EL (cell line): ENCODE data around the gene FOXP1.
A peak's percentile ranks its signal among the peaks of the same experiment; 100 is the strongest.
"Not testable (repeated sequence)": the region's sequence is repeated elsewhere in the genome, so short reads cannot be mapped to it uniquely, and the experiment has no call there.

Experiments used
- DNase-seq: peaks from one replicate; pipeline ENCODE4 v3.0.0-alpha.2; 2016

The FOXP1 gene

DNA sequence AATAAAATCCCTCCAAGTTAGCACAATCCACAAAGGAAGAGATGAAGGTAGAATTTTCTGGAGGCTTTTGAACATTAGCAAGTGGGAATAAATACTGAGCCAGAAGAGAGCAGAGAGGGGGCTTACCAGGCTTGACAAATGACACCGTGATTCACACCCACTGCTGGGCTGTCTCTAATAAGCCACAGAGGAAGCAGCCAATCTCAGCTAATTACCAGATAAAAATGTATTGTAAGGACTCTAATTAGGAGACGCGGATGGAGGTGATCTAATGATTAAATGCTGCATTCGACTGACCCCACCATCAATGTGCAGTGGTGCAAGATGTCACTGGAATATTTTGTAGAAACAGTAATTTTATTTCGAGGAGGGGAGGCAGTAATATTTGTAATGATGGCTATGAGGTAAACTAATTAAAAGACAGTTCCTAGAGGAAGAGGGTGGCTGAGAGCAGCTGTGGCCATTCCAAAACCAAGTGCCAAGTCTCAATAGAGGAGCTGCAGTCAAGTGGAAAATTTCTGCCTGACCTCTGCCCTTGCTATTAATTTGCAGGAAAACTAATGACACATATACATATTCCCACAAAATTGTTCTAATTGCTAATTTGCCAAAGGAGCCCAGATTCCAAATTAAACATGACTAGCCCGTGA, 602.2 kb downstream of the FOXP1 start:
- no peak for DNase-seq

DNA sequence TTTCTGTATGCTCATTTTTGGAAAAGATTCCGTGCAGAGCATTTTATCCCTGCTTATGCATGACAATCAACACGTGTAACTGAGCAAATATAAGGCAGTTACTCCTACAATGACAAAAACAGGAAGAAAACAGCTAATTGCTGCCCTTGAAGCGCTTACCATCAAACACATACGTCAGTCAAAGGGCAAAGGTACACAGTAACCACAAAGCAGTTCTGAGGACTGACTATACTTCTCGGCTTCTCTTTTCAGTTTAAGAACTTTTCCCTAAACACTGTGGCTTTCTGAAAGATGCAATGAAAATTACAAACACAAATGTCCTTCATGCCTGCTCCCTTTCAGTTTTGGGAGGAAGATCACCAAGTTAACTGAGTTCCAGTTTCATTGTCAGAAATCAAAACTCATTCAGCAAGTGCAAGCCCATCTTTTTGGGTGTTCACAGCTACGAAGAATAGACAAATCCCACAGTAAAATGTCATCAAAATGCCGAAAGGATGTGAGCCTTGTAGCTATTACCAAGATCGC, 602.8 kb downstream of the FOXP1 start:
- no peak for DNase-seq

DNA sequence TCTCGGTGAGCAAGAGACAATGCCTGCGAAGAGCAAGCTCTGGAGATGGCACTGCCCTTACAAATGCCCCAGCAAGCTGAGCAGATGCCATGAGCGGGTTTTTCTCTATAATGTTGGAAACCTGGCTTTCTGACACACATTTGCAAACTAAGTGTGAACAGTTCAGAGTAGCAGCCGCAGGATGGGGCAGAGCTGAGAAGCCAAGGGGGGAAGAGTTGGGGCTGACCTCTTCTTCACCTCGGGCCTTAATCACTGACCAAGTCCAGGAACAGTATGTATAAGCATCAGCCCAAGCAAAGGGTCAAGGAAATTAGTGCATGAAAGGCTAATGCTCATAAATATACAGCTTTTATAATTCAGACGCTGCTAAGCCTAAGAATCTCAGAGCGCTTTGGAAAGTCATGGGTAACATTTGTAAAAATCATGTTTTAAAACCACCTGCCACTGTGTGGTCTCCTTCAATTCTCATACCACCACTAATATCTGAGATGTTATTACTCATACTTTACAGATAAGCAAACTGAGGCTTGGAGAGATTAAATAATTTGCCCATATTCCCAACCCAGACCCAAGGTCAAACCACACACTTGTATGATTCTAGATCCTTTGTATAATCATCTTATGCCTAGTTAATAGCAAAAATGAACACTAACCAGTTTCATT, 603.4 kb downstream of the FOXP1 start:
- DNase-seq: no peak

DNA sequence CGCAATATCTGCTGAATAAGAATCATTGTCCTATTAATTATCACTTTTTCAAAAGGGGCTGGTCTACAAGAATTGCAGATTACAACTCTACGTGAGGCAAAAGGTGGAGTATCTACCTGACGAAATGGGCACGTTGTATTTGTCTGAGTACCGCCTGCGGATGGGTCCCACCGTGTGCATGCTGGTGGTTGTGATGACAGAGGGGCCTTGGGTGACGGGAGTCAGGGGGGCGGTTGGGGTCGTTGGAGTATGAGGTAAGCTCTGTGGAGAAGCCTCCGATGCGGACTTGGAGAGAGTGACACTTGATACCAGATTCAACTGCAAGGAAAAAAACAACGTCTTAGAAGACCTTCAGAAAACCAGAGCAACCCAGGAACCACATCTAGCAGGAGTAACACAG, 605.8 kb downstream of the FOXP1 start:
- DNase-seq: no peak

DNA sequence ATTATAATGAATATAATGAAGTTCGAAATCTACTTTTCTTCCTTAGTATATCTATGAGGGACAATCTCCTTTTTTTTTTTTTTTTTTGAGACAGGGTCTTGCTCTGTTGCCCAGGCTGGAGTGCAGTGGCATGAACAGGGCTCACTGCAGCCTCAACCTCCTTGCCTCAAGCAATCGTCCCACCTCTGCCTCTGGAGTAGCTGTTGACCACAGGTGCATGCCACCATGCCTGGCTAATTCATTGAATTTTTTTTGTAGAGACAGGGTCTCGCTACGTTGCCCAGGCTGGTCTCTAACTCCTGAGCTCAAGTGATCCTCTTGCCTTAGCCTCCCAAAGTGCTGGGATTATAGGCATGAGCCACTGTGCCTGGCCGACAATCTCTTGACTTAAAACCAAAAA, 607.5 kb downstream of the FOXP1 start:
- DNase-seq: not testable (repeated sequence)

DNA sequence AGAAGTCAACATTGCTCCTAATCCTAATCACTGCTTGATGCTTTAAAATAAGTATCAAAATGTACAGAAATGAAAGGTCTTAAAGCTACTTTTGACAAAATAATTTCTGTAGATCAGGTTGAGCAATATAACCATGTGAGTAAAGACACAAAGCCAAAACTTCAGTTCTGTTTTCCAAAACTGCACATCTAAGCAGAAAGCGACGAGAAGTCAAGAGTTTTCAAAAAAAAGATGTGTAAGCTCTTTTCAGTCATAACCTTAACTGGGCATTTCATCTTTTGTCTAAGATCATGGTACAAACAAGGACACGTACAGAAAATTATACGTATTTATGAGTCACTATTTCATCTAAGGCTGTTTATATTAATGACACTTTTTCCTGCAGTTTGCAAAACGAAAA, 608.8 kb downstream of the FOXP1 start:
- DNase-seq: no peak

DNA sequence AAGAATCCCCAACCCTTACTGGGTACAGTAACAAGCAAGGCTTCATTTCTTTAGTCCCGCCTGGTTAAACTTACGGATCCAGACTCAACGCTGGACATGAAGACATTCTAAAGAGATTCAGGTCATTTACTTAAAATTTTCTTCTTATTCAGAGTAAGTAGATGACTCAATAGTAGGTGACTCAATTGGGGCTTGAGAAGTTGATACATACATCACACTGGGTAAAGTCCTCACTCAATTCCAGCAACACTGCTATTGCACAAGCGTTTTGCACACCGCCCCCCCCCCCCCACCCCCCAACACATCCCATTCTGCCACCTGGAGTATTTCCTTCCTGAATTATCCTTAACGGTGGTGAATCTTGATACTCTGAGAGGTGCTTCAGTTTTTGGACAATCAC, 610.0 kb downstream of the FOXP1 start:
- peak; percentile 27 for DNase-seq

DNA sequence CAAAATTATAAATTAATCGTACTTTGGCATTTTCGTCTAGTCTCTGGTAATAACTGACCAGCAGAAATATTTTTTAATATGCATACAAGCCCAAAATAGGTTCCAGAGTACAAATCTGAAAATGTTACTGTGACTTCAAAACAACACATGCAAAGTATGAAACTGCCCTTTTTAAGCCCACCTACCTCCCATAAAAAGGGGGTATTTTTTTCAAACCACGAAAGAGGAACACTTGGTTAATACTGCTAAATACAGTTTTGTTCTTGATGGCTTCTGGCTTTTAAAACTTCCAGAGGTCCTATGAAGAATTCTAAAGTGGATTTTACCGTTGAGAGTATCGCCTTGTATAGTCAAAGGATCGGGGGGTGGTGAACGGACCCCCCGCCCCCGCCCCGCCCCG, 610.7 kb downstream of the FOXP1 start:
- DNase-seq: no peak

DNA sequence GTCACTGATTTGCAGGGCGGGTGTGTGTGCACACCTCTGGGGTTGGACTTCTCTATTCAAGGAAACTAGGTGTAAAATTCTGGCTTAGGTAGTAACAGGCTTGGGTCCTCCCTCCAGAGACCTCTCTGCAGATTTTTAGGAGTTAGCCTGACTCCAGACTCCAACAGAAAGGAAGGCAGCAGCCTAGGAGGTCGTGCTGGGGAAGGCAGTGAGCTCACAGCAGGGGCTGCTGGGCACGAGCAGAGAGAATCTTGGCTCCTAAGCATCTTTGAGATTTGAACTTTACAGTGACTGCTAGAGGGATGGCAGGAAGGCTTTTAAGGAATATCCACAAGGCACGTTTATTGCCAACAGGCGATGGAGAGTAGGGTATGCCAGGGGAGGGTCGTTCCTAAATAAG, 612.6 kb downstream of the FOXP1 start:
- no peak for DNase-seq

DNA sequence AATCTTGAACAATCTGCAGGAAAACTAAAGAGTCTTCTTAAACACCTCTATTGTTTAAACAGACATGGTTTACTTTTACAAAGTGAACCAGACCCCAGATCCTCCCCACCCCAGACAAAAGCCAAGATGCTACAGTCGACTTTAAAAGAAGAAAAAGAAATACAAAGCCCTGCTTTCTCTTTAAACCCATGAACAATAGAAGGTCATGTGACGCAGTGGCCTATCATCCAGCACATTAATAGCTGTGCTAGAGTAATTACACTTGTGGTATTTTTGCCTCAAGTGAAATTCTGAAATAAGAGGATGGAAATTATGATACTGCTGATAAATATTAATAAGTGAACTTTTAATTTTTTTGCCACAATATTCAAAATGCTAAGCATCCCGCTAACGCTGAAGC, 613.4 kb downstream of the FOXP1 start:
- DNase-seq: no peak

DNA sequence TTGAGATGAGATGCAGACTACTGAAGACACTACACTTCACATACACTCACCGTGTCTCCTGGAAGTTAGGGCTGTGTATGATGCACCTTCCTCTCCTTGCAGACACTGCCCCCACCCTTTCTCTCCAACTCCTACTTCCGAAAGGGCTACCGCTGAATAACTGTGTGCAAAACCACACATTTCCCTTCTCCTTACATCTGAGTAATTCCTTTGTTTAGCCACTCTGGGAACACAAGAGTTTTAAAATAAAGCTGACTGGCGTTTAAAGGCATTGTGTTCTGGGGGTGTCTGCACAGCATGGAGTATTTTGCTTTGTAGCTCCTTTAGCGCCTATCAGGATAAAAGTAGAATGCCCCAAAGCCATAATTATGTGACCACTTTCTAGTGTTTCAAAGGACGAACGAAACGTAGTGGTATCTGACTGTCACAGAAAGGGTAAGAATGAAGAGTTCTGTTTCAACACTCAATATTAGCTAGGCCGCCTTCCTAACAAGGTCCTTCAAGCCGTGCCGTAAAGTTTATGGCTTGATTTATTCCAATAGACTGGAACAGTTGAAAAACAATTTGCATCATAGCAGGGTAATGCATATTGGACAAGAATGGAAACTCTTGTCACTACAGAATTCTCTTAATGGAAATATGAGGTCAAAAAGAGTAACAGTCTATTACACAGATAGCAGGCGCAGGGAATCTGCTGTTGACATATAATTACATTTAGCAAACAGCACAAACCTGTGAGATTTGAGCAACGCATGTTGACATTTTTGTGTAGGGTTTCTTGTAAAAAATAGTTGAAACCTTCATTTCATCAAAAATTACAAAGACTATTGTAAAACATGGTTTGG, 619.9 kb downstream of the FOXP1 start:
- DNase-seq: no peak

DNA sequence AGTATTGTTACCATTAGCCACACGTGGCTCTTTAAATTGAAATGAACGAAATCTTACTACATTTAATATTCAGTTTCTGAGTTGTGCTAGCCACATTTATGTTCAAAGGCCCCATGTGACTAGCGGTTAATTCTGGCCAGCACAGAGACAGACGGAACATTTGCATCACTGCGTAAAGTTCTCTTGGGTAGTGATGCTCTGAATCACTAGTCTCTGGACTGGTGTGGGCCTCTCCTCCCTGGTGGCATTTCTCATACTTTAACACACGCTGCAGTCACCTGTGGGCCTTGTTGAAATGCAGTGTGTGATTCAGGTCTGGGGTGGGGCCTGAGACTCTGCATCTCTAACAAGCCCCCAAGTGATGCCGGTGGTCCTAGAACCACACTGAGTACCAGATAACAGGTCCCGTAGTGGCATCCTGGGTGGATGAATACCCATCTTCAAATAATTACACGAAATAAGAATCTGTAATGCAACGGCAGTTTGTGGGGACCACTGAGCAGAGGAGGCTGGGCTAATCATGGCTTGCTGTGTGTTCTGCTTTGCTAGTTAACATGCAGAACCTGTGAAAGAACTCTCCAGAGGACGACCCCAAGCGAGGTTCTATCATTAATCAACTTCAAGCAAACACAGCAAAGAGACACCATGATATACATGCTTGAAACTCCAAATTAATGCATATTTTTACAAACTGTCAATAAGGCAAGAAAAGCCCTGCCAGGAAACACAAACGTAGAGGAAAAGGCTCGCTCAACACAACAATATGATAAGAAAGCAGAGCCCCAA, 623.8 kb downstream of the FOXP1 start:
- no peak for DNase-seq

DNA sequence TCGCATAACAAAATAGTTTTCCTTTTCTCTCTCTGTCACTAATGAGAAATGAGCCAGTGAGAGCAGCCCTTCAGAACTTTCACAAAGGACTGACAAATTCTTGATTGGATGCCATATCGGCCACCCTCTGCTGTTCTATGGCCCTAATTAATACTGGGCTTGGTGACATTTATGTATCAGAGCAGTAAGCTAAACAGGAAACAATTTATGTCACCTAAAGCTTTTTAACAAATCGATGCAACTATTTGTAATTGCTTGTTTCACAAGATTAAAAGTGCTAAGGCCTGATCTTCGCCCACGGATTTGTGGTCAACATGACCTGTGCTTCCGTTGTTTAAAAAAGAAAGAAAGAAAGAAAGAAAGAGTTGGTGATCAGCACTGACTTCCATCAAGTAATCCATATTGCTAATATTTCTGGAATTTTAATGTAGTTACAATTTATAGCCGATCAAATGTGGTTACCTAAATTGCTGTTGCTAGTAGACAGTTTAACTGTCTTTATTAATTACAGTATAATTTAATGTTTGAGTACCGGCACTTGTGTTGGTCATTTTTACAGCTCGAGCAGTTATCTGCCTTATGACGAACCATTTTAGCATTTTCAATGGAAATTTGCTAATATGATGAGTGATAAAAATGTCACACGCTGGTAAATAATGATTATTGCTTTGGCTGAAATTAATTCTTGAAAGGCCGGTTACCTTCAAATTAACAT, 631.3 kb downstream of the FOXP1 start:
- no peak for DNase-seq

DNA sequence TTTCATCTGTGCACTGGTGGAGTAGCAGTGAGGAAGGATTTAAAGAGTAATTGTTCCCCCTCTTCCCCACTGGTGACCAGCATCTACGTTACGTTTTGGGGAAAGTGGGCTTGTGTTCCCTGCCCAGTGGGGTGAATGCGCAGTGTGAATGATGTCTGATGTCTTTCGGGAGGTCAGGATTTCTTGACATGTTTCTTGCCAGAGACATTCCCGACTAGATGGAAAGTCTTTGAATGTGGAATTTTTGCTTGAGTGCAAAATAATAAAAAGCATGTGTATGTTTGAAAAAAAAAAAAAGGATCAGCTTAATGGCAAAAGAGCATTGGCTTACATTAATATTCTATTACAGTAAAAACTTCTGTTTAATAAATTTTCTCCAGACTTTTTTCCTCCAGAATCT, 632.2 kb downstream of the FOXP1 start:
- no peak for DNase-seq

DNA sequence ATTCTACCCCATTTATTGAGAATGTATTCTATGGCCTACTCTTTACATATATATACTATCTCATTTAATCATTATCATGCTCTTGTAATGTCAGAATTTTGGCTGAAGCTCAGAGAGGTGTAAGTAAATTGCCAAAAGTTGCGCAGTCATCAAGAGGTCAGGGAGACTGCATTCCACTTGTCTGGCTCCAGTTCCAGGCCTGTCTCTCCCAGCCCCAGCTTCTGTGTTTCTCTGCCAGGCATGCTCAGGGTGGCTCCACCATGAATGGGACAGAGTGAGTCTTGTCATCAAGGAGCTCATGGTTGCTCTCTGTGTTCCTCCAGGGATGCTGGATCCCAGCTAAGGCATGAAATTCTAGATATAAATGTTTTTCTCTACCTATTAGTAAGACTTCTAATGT, 635.9 kb downstream of the FOXP1 start:
- DNase-seq: no peak

DNA sequence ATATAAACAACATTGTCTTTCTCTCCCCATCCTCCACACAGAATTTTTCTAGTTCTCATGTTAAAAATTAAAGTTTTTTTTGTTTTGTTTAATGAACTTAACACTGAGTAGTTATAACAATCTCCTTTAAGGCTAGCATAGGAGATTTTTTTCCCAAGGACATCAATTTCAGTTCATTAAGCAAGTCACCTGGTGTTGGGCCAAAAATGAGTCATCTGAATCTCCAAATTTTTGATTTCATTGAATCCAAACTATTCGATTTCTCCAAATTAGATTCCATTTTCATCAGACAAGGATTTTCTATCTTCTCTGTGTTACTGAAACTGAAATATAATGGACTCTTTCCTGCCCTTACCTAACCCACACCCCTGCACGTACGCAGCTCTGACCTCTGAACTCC, 639.6 kb downstream of the FOXP1 start:
- no peak for DNase-seq

DNA sequence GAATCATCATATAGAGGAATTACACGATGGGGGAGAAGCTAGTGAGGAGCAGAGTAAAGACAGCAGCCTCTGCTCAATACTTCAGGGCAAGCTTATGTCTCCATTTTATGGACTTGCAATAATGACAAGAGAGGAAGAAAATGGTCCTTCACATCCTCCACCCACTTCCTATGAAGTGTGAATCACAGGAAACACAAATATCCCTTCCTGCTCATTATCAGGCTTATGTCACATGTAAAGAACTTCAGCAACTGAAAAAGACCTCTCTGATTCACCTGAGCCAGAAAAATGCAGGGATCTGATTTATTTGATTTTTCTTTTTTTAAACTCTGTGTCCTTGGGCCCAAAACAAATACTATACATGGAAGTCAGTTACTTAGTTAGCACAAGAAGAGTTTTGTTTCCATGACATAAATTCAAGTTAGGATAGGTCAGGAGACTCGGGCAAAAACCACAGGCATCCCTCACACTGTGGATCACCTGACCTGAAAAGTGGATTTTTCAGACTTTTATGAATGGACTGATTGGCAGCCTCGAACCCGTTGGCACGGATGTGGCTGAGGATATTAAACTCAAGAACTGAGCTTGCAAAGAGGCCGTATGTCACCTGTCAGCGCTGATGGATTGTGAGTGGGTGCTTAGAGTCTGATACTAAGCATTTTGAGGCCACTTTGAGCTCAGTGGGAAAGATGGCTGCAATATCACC, 650.3 kb downstream of the FOXP1 start:
- peak; percentile 23 for DNase-seq

DNA sequence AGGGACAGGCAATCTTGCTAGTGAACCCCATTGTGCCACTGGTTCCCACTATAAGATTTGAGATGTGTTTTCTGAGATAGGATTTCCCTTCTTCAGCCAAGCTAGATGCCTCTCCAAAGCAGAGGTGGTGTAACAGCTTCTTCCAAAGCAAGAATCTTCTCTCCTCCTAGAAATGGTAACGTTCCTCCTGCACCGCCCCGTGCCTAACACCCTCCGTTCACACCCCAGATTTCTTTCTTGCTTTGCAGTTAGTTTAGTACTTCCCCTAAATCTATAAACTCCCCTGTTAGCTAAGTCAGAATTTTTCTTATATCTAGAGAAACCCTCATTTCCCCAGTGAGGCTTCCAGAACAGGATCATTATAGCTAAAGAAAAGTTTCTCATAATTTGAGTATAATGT, 653.5 kb downstream of the FOXP1 start:
- DNase-seq: no peak

DNA sequence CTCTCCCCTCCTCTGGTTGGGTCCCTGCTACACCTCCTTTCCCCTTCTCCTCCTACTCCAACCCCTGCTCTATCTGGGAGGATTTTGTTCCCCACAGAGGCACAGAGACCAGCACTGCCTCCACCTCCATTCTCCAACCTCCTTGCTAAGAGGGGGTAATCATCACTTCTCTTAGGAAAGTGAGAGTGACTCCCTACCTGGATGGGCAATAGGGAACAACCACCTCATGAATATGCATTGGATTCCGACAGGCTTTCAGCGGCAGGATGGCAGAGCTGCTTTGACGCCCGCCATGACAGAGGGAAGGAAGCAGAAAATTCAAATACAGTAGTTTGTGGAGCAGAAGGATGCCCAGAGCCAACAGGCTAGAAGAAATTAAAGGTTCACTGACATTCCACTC, 656.3 kb downstream of the FOXP1 start:
- no peak for DNase-seq

DNA sequence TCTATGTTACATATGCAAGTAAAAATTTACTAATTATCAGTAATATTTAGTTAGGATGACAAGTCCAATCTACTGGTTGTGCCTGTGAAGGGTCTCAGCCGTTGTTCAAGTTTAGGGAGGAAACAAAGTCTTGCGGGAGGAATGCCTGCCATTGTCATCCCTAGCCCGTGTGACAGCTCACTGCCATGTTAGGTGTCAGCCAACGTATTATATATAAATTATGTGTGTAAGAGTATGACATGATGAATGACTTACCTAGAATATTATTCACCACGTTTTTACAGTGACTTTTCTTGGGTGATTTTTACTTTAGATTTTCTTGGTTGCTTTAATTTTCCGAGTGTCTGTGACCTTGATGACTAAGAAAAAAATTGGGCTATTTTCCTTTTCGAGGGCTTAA, 656.7 kb downstream of the FOXP1 start:
- DNase-seq: no peak

DNA sequence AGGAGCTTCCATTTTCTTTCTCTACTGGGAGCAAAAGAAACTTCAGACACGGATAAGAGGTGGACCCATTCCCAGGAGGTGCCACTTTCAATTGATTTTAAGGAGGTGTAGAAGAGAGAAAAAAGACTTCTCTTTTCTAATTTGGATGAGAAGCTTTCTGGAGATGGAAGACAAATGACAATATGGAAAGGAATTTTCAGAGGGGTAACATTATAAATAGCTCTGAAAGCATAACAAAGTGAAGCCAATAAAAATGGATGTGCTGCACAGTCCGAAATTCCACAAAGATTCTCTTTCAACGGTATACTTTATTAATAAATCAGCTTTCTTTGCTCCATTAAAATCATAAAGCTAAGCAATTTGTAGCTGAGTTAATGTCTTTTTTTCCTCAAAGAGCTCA, 663.9 kb downstream of the FOXP1 start:
- peak; percentile 3 for DNase-seq

DNA sequence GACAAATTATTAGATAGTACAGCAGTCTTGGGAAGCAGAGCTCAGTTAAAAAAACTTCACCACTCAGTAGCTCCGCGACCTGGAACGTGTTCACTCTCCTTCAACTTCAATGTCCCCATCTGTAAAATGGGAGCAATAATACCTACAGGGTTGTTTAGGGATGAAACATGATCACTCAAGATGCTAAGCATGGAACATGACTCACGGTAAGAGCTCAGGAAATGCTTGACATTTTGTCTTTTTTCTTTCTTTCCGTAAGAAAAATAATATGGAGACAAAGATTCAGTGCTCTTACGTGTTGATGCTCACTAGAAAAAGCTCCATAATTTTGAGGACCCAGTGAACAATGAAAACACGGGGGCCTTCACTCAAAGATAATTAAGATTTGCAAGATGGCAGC, 664.4 kb downstream of the FOXP1 start:
- no peak for DNase-seq
